HL-60 (cell line): ENCODE measurements around the gene SCAP.
A peak's percentile ranks its signal among the peaks of the same experiment; 100 is the strongest.

ENCODE experiments used
- DNase-seq, 2 experiments: peaks; one replicate each; pipeline ENCODE4 v3.0.0-alpha.2; 2010 to 2020; ENCODE audit warnings: low read depth in 1 of 2, low spot score in 1 of 2
- H3K27ac ChIP-seq: fragments of 250-450 bp; sonication (Bioruptor Pico); replicated peaks from 2 replicates; pipeline ENCODE4 v1.5.1; 2020; ENCODE audit warnings: mild to moderate bottlenecking, moderate library complexity
- H3K27me3 ChIP-seq: fragments of 250-450 bp; sonication (Bioruptor Pico); 2 replicates; pipeline ENCODE4 v1.5.1; 2021; ENCODE audit warnings: mild to moderate bottlenecking, moderate library complexity; ENCODE audit not compliant: insufficient read depth, poor library complexity, severe bottlenecking
- H3K4me3 ChIP-seq: replicated peaks from 2 replicates; pipeline ENCODE4 v1.5.1; 2011; ENCODE audit warnings: mild to moderate bottlenecking, control low read depth, low read length; ENCODE audit not compliant: insufficient read depth
- CTCF ChIP-seq: IDR thresholded peaks from one replicate; pipeline ENCODE4 v1.5.1; 2011; ENCODE audit warnings: low read length, control low read depth, inconsistent platforms; ENCODE audit not compliant: insufficient read depth
- GABPA ChIP-seq: IDR thresholded peaks from 2 replicates; pipeline ENCODE4 v1.6.1; 2012; ENCODE audit warnings: low read depth
- POLR2AphosphoS5 ChIP-seq: IDR thresholded peaks from 2 replicates; pipeline ENCODE4 v1.6.1; 2012; ENCODE audit warnings: low read depth
- REST ChIP-seq: IDR thresholded peaks from 2 replicates; pipeline ENCODE4 v1.6.1; 2012; ENCODE audit warnings: low read depth; ENCODE audit not compliant: insufficient replicate concordance
- SPI1 ChIP-seq: IDR thresholded peaks from 2 replicates; pipeline ENCODE4 v1.6.1; 2012; ENCODE audit warnings: low read depth, mild to moderate bottlenecking, borderline replicate concordance

SCAP gene

GRCh38 chr3:47423548-47424145 is 52.1 kb downstream of the SCAP start:
- TF ChIP-seq REST (no peak), SPI1 (no peak), POLR2AphosphoS5 (no peak), GABPA (no peak)
- Histone ChIP-seq H3K4me3 (no peak overlapping the region), H3K27ac (no peak overlapping the region), H3K27me3 (no peaks in the 10 kb centered on the region)
- DNase-seq = no peak

- DNase-seq = no peak
- H3K4me3 ChIP-seq = no peak overlapping the region
- H3K27me3 ChIP-seq = no peaks in the 10 kb centered on the region
- TF ChIP-seq POLR2AphosphoS5 = no peak
- TF ChIP-seq GABPA = no peak
- no peak for TF ChIP-seq REST
- no peak for TF ChIP-seq SPI1
- no peak for TF ChIP-seq CTCF
- H3K27ac ChIP-seq = no peak overlapping the region
Measured at GRCh38 chr3:47422743-47423142, 53.0 kb downstream of the SCAP start.

- DNase-seq = peak in 1 of 2 experiments; percentile 54
- Histone ChIP-seq H3K27ac (peak overlapping the region; percentile 77), H3K27me3 (no peaks in the 10 kb centered on the region), H3K4me3 (no peak overlapping the region)
- TF ChIP-seq GABPA = no peak
Measured at GRCh38 chr3:47421741-47422649, 53.7 kb downstream of the SCAP start.

- no peak overlapping the region for H3K4me3 ChIP-seq
Measured at GRCh38 chr3:47420511-47421484, 54.9 kb downstream of the SCAP start.

More at GRCh38 chr3:47420511-47421484, 54.9 kb downstream of the SCAP start:
- peak; percentile 81 to 94 for DNase-seq
- Histone ChIP-seq H3K27me3 (no peaks in the 10 kb centered on the region), H3K27ac (peak overlapping the region; percentile 77)
- TF ChIP-seq REST = no peak
- 0 out of 2 replicates have a peak, but pooled peaks have one; percentile 21 for TF ChIP-seq POLR2AphosphoS5
- TF ChIP-seq SPI1 = peak; percentile 50; the same call in 1 of the 2 replicates
- peak; percentile 94 for TF ChIP-seq CTCF
- peak; percentile 77 for TF ChIP-seq GABPA
